Measurements from ENCODE around the gene SLC24A4.

DNA sequence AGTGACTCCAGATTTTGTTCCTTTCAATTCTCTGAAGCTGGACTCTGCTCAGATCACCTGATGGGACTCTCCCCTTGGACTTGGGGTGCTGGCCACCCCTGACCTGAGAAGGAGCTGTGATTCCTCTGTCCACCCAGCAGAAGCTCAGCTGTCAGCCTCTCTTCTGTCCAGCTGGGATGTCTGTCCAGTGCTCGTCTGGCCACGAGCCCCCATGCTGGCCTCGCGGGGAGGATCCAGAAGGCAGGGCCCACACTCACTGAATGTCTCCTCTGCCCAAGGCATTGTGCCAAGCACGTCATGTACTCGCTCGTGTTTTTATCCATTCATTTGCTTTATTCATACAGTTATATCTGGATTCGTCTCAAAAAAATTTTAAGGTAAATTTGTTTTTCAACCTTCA lies 14.2 kb upstream of the SLC24A4 start:
- TF ChIP-seq TAF1 (IDR thresholded peaks at IDR 0.05; ENCODE audit: low read depth, low read length) (no peak), POU2F2 (IDR thresholded peaks at IDR 0.05; ENCODE audit: low read depth, low read length) (no peak), POLR2A (IDR thresholded peaks at IDR 0.05; ENCODE audit: low read depth, low read length) (no peak)
